ENCODE results near the gene CNTNAP5. TPM values are rescaled to one million over a fixed set of nuclear protein-coding genes. Genes with fewer than 3 reads are reported as not detected.

CNTNAP5 gene
- total and polyA plus RNA-seq, 2 of the 13 experiments (the other 11 are each of a cell fraction or from before 2014, with no cell fraction given), result not detected

DNA sequence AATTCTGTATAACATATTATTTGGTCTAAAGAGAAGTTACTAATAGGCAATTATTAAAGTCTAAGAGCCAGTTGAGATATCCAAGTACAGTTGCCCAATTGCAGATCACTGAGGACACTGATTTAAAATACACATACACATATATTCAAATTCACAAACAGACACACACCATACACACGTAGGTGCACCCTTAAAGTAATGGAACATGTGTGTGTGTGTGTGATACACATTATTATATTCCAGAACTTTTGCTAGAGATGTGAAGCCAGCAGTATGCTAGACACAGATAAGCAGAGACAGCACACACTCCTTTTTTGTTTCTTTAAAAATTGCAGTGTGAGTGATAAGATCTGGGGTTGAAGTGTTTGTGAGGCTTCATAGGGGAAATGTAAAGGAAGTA, 292.5 kb downstream of the CNTNAP5 start:
- no peaks in the 10 kb centered on the region for H4K20me1 ChIP-seq (ENCODE audit: insufficient read depth, low read length)
- no peaks in the 10 kb centered on the region; a peak in 1 of 5 replicates for H3K27me3 ChIP-seq (ENCODE audit: control insufficient read depth in 1 of 2, insufficient read depth in 2 of 2, low read length in 2 of 2)
- no peak overlapping the region for H3K4me2 ChIP-seq (ENCODE audit: low read depth, low read length)
- 0% methylated on average over 1 of the region's 1 CpG for WGBS (ENCODE audit: low lambda C conversion rate)
- H3K4me3 ChIP-seq (replicated peaks in 1 of 3; ENCODE audit: insufficient read depth in 1 of 3, low read depth in 2 of 3, low read length in 3 of 3), result no peak overlapping the region
- DNase-seq (ENCODE audit: low spot score) (no peak), FAIRE-seq (no peak), ATAC-seq (no peak)
- POLR2A ChIA-PET, result no interaction called here
- no peaks in the 10 kb centered on the region for H3K36me3 ChIP-seq (replicated peaks in 1 of 2; ENCODE audit: control insufficient read depth in 1 of 2, insufficient read depth in 2 of 2, low read length in 2 of 2)
- CTCF ChIA-PET (ENCODE audit: low intra/inter-chr PET ratio, low total read pairs), result no interaction called here
- H3K79me2 ChIP-seq (ENCODE audit: insufficient read depth, low read length), result no peaks in the 10 kb centered on the region
- intact Hi-C loops (cut with micrococcal nuclease; ENCODE audit: unreplicated experiment) (no loop called here), in situ Hi-C loops (cut with HindIII; ENCODE audit: extremely low pct_ligation_motif_present, low pct_unique_long_range_greater_than_20kb) (no loop called here)
- TF ChIP-seq ZMAT3 (CRISPR knock-in tag; conservative IDR thresholded peaks at IDR 0.05) (no peak), ZNF577 (CRISPR knock-in tag; IDR thresholded peaks at IDR 0.05; ENCODE audit: borderline replicate concordance, low read depth) (no peak), ERF (CRISPR knock-in tag; IDR thresholded peaks at IDR 0.05) (no peak), POLR2G (IDR thresholded peaks at IDR 0.05; ENCODE audit: low read depth, low read length) (no peak), TEAD2 (CRISPR knock-in tag; IDR thresholded peaks at IDR 0.05) (no peak), KLF15 (CRISPR knock-in tag; IDR thresholded peaks at IDR 0.05; ENCODE audit: borderline replicate concordance) (no peak), HMG20A (CRISPR knock-in tag; IDR thresholded peaks at IDR 0.05; ENCODE audit: borderline replicate concordance) (no peak), PHF21A (CRISPR knock-in tag; IDR thresholded peaks at IDR 0.05) (no peak), SIN3B (IDR thresholded peaks at IDR 0.05; ENCODE audit: low read length) (no peak), GABPA (IDR thresholded peaks at IDR 0.05; ENCODE audit: low read depth, low read length) (no peak), GABPA (CRISPR knock-in tag; IDR thresholded peaks at IDR 0.05; ENCODE audit: low read depth) (no peak), YY1 (IDR thresholded peaks at IDR 0.05; ENCODE audit: insufficient read depth, insufficient replicate concordance, low read depth, low read length) (no peak), RBFOX2 (IDR thresholded peaks at IDR 0.05; ENCODE audit: low read depth, low read length) (no peak), ZBTB3 (CRISPR knock-in tag; IDR thresholded peaks at IDR 0.05; ENCODE audit: borderline replicate concordance, low read depth) (no peak), MED1 (CRISPR knock-in tag; IDR thresholded peaks at IDR 0.05) (no peak)
- H3K9me3 ChIP-seq (ENCODE audit: low read length), result no peaks in the 10 kb centered on the region
- no peaks in the 10 kb centered on the region for H3K4me1 ChIP-seq (ENCODE audit: insufficient read depth, low read length)
- BruUV-seq (replicated peaks), result no TSS peak
- no peak overlapping the region for H3K9ac ChIP-seq (ENCODE audit: insufficient read depth, low read depth, low read length)
- H2AFZ ChIP-seq (ENCODE audit: low read length), result no peak overlapping the region
- no peak overlapping the region for H3K27ac ChIP-seq (ENCODE audit: extremely low read length, insufficient read depth, low read length)
